ENCODE data around the gene ERP27.

The ERP27 gene

GRCh38 chr12:14959463-14959862 is 21.1 kb upstream of the ERP27 start:
- no peak for DNase-seq

DNA sequence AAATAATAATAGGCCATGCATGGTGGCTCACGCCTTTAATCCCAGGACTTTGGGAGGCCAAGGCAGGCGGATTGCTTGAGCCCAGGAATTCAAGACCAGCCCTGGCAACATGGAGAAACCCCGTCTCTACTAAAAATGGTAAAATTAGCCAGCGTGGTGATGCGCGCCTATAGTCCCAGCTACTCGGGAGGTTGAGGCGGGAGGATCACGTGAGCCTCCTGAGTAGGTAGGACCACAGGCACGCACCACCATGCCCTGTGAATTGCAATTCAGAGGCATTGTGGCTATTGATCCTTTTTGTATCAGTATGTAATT is 20.7 kb upstream of the ERP27 start:
- DNase-seq = no peak

- no peak for DNase-seq
Measured at GRCh38 chr12:14958361-14959125, 20.2 kb upstream of the ERP27 start.

DNA sequence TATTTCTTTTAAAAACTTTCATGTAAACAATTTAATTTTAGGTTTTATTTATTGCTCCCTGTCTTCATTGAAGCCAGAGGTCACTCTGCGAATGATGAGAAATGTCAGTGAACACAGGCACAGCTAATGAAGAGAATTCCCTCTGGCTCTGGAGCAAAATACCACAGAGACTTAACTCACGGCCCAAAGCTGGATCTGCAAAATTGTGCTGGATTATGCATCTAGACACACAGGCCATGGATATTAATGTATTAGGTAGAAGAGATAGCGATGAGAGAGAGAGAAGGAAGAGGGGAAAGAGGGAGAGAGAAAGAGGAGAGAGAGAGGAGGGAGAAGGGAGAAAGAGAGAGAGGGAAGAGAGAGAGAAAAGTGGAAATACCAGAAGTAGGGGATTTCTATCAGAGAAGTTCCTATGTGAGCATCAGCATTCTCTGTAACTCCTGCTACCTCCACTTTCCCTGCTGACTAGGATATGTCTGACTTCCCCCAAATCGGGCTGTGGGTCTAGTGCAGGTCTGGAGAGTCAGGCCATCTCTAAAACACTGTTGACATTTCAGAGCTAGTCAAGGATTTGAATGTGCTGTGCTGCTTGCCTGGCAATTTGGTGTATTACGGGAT is 19.3 kb upstream of the ERP27 start:
- no peak for DNase-seq

GRCh38 chr12:14956905-14957304 is 18.6 kb upstream of the ERP27 start:
- no peak for DNase-seq

DNA sequence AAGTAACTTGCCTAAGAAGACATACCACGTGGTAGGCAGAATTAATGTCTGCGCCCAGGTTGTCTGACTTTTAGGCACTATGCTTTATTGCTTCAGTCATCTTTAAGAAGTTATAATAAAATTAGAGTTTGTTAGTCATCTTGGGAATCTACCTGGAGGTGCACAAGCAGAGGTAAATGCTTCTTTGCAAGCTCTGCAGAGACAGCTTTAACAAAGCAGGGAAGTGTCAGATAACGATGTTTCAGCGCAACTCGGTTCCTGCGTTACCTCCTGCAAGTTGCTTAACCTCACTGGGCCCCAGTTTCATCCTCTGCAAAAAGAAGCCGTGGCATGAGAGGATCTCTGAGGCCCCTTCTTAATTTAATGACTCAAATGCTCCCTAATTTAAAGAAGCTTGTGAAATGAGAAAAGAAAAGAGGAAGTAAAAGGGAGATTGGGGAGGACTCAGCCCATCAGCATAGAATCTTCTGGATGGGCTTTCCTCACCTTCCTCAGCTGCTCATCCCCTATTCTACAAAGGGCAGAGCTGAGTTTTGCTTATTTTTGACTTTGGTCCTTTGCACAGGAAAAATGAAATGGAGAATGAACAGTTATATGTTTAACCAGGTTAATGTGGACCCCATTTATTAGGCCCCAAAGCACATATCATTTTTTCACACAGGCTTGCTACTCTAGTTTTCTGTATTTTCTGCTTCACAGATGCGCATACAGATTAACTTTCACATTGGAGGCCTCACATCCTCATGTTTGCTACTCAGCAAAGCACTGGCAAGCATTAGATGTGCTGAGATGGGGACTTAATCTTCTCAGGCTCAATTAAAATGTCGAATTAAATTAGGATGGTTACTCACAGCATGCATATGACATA is 17.9 kb upstream of the ERP27 start:
- peak in 1 of 2 donors; percentile 34 for DNase-seq

- DNase-seq = no peak
Measured at GRCh38 chr12:14954269-14954668, 15.9 kb upstream of the ERP27 start.

- DNase-seq = no peak
Measured at GRCh38 chr12:14953752-14954151, 15.4 kb upstream of the ERP27 start.

- no peak for DNase-seq
Measured at GRCh38 chr12:14952299-14952921, 14.1 kb upstream of the ERP27 start.

GRCh38 chr12:14951851-14952250 is 13.5 kb upstream of the ERP27 start:
- DNase-seq = no peak

DNA sequence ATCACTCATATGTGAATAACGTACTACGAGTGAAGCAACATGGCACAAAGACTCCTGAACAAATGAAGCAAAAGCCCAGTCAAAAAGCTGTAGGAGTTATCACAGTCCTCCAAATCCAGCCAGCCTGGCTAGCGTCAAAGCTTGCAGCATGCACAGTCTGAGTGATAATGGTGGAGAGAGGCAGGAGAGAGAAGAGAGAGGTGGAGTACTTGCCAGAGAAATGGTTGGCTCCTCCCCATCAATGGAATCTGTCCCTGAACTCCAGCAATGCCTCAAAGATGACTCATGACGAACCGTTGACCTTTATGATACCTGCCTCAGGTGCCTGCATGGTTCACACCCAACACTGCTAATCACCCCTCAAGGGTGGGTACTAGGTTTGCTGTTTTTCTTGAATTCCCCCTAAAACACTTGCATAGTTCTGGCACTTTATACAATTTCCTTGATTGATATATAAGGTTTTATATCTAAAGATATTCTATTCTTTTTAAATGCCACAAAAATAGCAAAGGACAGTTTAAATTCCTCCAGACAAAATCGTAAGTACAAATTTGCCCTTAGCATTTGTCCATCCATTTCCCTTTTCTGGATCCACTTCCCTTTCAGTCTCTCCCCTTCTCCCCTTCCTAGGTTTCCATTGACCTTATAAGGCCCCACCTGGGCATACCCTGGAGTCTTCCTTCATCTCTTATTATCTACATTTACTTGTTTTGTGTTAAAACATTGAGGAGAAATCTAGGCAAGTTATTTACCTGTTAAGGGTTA is 12.8 kb upstream of the ERP27 start:
- DNase-seq = peak in 1 of 2 donors; percentile 29

GRCh38 chr12:14950421-14950820 is 12.1 kb upstream of the ERP27 start:
- DNase-seq = no peak

GRCh38 chr12:14949631-14950030 is 11.3 kb upstream of the ERP27 start:
- DNase-seq = no peak

GRCh38 chr12:14948672-14949071 is 10.3 kb upstream of the ERP27 start:
- DNase-seq = peak; percentile 58 to 64

DNA sequence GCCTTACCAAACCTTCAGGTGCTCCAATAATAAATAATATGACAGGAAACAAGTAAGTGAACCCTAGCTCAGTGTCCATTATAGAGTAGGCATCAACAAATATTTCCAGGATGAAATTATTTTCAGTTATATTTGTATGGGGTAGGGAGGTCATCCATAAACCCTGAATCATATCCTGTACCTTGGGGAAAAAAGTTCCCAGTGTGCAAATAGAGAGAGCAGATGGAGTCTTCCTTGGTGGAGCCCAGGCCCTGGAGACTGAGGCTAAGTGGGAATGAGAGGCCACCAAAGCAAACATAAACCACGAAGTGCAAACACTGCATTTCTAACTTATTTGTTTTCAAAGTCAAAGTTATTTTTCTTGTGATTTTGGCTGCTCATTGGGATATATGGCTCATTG is 8.5 kb upstream of the ERP27 start:
- no peak for DNase-seq

DNA sequence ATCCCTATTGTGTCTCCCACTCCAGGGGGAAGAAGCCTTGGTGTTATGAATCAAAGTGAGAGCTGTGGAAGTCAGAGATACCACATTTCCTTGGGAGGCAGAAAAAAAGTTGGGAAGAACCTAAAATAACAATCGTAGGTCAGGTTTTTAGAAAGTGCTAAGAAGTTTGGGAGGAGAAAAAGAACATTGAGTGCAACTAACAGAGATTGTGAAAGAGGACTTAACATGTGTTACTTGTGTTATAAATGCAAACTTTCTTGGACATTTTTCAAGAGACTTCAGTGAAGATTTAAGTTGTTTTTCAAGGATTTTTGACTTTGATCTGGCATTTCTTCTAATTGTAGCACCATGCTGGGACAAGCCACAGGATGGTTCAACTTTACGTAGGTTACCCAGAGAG is 7.8 kb upstream of the ERP27 start:
- DNase-seq = no peak

DNA sequence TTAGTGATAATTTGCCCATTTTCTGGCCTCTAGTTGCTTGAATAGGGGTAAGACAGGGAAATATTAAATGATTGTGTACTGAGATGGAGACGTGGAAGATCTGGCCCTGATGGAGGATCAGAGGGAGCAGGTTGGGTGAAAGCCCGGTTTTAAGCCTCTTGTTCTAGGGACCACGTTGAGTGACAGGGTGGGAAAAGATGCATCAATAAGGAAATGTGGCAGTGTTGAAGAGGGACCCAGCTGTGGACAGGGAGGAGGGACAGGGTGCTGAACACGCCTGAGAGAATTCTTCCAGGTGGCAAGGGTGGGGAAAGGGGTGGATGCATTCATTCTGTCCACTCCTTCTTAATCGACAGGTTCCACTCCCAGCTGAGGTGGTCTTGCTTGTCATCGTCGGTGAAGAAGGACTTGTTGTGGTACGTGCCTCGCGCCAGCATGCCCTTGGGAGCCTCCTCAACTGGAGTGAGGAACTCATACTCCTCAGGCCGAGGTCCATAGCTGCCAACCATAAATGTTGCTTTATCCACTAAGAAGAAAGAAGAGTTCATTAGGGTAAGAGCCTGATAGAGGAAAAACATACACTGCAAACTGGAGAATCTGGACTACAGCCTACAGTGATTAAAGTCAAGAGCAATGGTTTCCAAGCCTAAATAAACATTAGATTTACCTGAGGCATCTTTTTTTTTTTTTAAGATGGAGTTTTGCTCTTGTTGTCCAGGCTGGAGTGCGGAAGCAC is 4.0 kb upstream of the ERP27 start:
- DNase-seq = no peak

GRCh38 chr12:14941369-14941768 is 3.0 kb upstream of the ERP27 start:
- no peak for DNase-seq

DNA sequence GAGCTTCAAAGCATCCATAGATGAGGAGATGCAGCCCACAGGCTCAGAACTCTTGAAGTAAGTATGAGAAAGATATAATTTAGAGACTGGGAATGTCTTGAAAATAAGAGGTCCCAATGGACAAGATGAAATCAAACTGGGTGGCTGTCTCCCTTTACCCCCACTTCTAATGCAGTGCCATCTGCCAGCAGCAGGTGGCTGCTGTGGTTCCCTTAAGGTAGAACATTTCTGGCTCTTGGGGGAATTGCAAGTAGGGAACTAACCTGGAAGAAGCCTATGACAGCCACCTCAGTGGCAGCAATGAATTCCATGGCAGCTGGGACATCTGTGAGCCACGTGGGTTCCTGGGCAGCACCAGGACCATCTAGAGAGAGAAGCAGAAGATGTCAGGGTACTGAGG is 648 bp downstream of the ERP27 start:
- no peak for DNase-seq

GRCh38 chr12:14937014-14937413 is 1.3 kb downstream of the ERP27 start:
- DNase-seq = no peak

DNA sequence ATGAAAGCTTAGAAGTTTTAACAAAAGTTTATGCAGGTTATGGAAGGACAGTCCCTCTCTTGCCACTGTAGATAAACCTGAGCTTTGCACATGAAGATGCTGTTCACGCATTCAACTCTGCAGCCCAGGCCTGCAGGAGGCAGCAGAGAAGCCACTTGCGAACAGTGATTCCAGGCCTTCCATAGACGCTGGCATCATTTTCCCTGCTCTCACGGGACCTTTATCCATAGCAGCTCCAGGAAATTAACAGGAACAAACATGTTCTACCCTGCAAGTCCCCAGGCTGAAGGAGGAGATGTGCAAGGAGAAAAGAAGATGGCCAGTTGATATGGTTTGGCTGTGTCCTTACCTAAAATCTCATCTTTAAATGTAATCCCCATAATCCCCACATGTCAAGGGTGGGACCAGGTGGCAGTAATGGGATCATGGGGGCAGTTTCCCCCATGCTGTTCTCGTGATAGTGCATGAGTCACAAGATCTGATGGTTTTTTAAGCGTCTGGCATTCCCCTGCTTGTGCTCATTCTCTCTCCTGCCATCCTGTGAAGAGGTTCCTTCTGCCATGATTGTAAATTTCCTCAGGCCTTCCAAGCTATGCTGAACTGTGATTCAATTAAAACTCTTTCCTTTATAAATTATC is 2.0 kb downstream of the ERP27 start:
- no peak for DNase-seq

All from activated CD4-positive, alpha-beta T cell treated with anti-CD3 and anti-CD28 coated beads for 4 hours (primary cell).